HUES6 (cell line): ENCODE measurements around the gene PRKCE.

Source experiments
- H3K27ac ChIP-seq: 2 replicates; pipeline ENCODE4 v1.7.0; 2013; ENCODE audit warnings: low read depth, mild to moderate bottlenecking, low read length, inconsistent platforms
- H3K27me3 ChIP-seq: 2 replicates; pipeline ENCODE4 v1.6.1; 2013; ENCODE audit warnings: low read length; ENCODE audit not compliant: control insufficient read depth, insufficient read depth
- H3K36me3 ChIP-seq: 2 replicates; pipeline ENCODE4 v1.6.1; 2013; ENCODE audit warnings: low read length; ENCODE audit not compliant: control insufficient read depth, insufficient read depth
- H3K4me1 ChIP-seq: 2 replicates; pipeline ENCODE4 v1.6.1; 2013; ENCODE audit warnings: low read length; ENCODE audit not compliant: control insufficient read depth, insufficient read depth
- H3K4me3 ChIP-seq: 2 replicates; pipeline ENCODE4 v1.5.1; 2013; ENCODE audit warnings: low read depth, low read length
- H3K9ac ChIP-seq: one replicate; pipeline ENCODE4 v1.6.1; 2013; ENCODE audit warnings: mild to moderate bottlenecking, low read length
- H3K9me3 ChIP-seq: 2 replicates; pipeline ENCODE4 v1.6.1; 2013; ENCODE audit warnings: low read depth, low read length; ENCODE audit not compliant: control insufficient read depth, insufficient read depth

Gene PRKCE

DNA sequence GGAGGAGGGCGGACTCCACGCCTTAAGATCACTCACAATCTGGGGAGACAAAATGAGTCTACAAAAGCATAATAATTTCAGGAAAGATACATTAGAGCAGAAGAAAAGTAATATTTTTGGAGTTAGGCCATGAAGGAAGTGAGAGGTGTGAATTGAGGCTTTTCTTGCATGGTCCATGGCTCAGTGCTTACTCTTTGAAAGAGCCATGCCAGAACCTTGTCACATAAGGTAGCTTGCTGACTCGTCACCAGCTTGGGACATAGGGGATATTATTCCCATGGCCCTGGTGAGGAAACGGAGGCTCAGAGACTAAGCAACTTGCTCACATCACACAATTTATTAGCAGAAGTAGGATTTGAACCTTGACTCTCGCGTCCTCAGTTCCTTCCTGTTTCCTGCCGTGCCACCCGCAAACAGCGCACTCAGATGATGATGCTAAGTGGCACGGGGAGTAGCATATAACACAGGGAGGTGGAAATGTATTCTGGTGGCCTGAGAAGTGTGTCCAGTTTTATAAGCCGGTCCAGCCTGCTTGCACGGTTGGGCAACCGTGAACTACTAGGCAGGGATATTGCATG, 333.5 kb downstream of the PRKCE start:
- no peaks in the 10 kb centered on the region for H3K4me1 ChIP-seq
- no peaks in the 10 kb centered on the region for H3K27me3 ChIP-seq
- H3K9me3 ChIP-seq: no peaks in the 10 kb centered on the region
- H3K9ac ChIP-seq: no peak overlapping the region
- H3K4me3 ChIP-seq: no peak overlapping the region
- H3K27ac ChIP-seq: no peak overlapping the region
- no peaks in the 10 kb centered on the region for H3K36me3 ChIP-seq

DNA sequence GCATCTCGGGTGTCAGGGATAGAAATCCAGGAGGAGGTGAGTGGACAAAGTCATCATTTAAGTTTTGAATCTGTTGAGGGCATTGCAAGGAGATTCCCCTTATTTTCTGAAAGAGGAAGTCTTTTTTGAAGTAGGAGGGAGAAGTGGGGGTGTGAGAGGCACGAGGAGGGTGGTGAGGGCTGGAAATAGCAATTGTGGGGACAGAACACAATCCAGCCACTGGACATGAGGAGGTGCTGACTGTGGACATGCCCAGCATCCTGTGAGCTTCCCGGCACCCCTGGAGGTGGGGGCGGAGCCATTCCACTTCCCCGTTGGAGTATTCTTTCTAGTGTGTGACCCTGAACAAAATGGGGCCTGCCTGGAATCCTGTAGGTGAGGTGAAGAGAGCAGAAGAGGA, 335.0 kb downstream of the PRKCE start:
- no peaks in the 10 kb centered on the region for H3K36me3 ChIP-seq
- H3K27me3 ChIP-seq: no peaks in the 10 kb centered on the region
- H3K4me3 ChIP-seq: no peak overlapping the region
- no peaks in the 10 kb centered on the region for H3K9me3 ChIP-seq
- no peak overlapping the region for H3K27ac ChIP-seq
- no peaks in the 10 kb centered on the region for H3K4me1 ChIP-seq
- H3K9ac ChIP-seq: no peak overlapping the region

DNA sequence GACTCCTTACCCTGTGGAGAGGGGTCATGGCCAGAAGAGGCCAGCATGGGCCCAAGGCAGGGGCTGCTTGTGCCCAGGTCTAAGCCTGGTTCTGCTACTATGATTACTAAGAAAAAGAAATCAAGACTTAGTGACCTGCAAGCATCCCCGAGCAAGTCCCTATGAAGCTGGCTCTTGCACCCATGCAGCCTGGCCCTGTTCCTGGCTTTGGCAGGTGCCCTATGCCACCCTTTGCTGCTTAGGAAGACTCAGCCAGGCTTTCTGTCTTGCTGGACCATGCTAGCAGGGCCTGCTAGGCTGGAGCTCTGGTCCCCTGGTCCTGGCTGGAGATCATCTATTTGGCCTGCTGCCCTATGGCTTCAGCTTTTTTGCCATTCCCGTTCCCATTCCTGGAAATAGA, 336.4 kb downstream of the PRKCE start:
- Histone ChIP-seq H3K9me3 (no peaks in the 10 kb centered on the region), H3K4me3 (no peak overlapping the region), H3K4me1 (no peaks in the 10 kb centered on the region), H3K27ac (no peak overlapping the region), H3K27me3 (no peaks in the 10 kb centered on the region), H3K36me3 (no peaks in the 10 kb centered on the region), H3K9ac (no peak overlapping the region)

DNA sequence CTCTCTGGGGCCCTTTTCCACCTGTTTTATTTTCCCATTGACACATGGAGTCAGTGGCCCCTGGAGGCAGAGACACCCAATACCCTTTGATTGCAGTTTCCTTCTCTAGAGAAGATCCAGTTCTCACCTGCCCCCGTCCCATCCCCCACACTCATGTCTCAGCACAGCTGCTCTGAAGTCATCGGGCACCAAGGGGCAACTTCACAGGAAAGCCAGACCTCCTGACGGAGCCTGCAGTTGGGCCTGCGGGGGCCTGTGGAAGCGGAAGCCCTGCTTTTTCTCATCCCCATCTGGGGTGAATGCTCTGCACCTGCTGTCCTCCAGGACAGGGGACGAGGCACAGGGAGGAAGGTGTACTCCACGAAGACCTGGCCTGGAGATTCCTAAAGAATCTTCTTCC, 337.4 kb downstream of the PRKCE start:
- Histone ChIP-seq H3K27me3 (no peaks in the 10 kb centered on the region), H3K9ac (no peak overlapping the region), H3K9me3 (no peaks in the 10 kb centered on the region), H3K4me1 (no peaks in the 10 kb centered on the region; the same call in 1 of the 2 replicates), H3K4me3 (no peak overlapping the region), H3K36me3 (no peaks in the 10 kb centered on the region), H3K27ac (no peak overlapping the region)

DNA sequence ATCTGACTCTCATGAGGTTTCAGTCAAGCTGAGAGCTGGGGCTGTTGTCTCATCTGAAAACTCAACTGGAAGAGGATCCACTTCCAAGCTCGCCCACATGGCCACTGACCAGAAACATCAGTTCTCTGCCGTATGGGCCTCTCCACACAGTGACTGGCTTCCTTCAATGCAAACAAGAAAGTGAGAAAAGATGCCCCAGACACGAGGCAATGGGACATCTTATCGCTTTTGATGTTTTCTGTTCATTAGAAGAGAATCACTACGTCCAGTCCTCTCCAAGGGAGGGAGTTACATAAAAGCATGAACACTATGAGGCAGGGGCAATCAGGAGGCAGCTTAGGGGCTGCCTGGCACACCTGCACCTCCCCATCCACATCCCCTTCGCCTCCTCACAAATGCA, 338.7 kb downstream of the PRKCE start:
- Histone ChIP-seq H3K9ac (no peak overlapping the region), H3K27ac (no peak overlapping the region), H3K27me3 (no peaks in the 10 kb centered on the region), H3K36me3 (no peaks in the 10 kb centered on the region), H3K9me3 (no peaks in the 10 kb centered on the region), H3K4me3 (no peak overlapping the region), H3K4me1 (no peaks in the 10 kb centered on the region; the same call in 1 of the 2 replicates)

DNA sequence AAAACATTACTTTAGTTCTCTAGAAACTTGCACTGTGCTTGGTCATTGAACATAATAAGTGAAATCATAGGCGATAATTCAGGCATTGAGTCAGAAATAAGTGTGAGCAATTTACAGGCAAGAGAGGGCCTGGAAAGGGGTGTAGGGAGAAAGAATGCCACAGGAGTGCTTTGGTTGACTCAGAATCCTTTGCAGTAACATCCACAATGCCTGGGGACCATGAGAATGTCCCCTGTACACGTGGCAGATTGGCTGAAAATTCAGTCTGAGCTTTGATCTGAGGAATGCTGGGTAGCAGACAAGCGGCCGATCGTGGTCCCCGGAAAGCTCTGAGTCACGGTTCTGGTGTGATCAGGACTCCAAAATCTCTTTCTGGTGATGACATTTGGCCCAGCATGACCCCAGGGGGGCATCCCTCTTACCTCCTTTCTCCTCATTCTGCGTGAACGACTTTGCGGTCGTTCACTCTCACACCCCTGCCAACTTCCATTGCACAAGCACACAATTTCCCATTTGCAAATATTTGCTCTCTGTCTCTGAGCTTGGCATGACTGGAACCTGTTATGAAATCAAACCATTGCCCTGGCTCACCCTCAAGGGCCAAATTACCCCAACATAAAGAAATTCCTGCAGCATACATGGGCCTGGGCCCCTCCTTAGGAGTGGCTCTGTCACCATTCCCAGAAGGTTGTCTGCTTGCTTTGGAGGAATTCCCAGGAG, 340.7 kb downstream of the PRKCE start:
- H3K27ac ChIP-seq: no peak overlapping the region
- no peaks in the 10 kb centered on the region for H3K27me3 ChIP-seq
- no peaks in the 10 kb centered on the region for H3K36me3 ChIP-seq
- no peaks in the 10 kb centered on the region; the same call in 1 of the 2 replicates for H3K4me1 ChIP-seq
- no peaks in the 10 kb centered on the region for H3K9me3 ChIP-seq
- H3K9ac ChIP-seq: no peak overlapping the region
- H3K4me3 ChIP-seq: no peak overlapping the region

DNA sequence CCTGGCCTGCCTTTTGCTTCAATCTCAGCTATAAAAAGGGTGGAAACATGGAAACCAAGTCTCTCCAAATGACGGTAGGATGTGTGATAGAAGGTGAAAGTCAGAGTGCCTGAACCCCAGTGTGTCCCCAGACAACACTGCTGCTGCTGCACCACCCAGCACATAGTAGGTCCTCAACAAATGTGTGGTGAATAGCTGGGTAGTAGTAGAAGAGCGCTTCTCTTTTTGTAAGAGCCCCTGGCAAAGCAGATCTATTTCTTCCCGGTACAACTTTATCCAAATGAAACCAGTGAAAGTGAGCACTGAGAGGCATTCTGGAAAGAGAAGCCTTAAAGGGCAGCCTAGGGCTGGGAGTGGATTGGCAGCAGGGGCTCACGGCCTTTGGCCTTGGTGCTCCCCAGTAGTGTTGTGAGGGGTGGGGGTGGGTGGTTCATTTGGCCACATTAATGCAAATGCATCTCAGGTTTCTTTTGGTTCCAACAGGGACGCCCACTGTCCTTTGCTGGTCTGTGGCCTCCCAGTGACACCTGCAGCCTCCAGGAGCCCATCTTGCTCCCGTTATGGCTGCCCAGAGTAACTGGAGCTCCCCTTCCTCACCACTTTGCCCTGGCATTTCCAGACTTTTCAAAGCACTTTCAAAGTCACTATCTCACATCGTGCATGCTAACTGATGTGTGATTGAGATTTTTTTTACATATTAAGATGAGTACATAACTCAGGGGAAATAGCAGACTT, 341.4 kb downstream of the PRKCE start:
- Histone ChIP-seq H3K27ac (no peak overlapping the region), H3K4me1 (no peaks in the 10 kb centered on the region; the same call in 1 of the 2 replicates), H3K27me3 (no peaks in the 10 kb centered on the region), H3K36me3 (no peaks in the 10 kb centered on the region), H3K9ac (no peak overlapping the region), H3K4me3 (no peak overlapping the region), H3K9me3 (no peaks in the 10 kb centered on the region)

DNA sequence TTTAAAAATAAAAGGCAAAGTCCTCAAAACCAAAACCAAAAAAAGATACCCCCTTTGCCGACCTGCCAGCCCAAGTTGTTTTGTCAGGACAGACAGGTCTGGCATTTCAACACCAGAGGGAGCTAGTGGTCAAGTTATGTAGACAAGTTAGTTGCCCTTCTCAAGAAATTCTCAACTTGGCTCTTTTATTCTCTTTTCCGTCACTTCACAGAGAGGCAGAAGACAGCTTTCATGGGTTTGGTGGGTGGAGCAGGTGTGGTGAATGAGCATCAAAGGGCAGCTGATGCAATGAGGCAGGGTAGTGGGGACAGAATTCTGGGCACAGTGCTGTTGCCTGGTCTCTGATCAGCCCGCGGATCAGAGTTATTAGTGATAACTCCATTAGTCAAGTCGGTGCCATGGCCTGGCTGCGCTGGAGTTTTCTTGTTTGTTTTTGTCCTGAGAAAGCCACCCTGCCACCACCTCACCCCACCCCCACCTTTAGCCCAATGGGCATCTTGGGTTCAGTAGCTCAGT, 342.1 kb downstream of the PRKCE start:
- H3K36me3 ChIP-seq: no peaks in the 10 kb centered on the region
- no peaks in the 10 kb centered on the region for H3K27me3 ChIP-seq
- H3K4me3 ChIP-seq: no peak overlapping the region
- no peaks in the 10 kb centered on the region for H3K9me3 ChIP-seq
- no peak overlapping the region for H3K27ac ChIP-seq
- H3K4me1 ChIP-seq: no peaks in the 10 kb centered on the region; the same call in 1 of the 2 replicates
- no peak overlapping the region for H3K9ac ChIP-seq

DNA sequence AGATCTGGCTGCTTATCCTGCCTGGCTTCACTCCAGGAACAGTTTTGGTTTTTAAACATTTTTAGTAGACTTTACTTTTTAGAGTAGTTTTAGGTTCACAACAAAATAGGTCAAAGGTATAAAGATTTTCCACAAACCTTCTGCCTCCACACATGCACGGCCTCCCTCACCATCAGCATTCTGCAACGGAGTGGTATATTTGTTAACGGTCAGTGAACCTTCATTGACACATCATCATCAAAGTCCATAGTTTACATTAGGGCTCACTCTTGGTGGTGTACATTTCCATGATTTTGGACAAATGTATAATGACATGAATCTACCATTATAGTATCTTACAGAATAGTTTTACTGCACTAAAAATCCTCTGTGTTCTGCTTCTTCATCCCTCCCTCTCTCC, 342.6 kb downstream of the PRKCE start:
- no peaks in the 10 kb centered on the region for H3K9me3 ChIP-seq
- H3K27me3 ChIP-seq: no peaks in the 10 kb centered on the region
- H3K9ac ChIP-seq: no peak overlapping the region
- H3K4me3 ChIP-seq: no peak overlapping the region
- no peak overlapping the region for H3K27ac ChIP-seq
- H3K4me1 ChIP-seq: no peaks in the 10 kb centered on the region; the same call in 1 of the 2 replicates
- no peaks in the 10 kb centered on the region for H3K36me3 ChIP-seq

DNA sequence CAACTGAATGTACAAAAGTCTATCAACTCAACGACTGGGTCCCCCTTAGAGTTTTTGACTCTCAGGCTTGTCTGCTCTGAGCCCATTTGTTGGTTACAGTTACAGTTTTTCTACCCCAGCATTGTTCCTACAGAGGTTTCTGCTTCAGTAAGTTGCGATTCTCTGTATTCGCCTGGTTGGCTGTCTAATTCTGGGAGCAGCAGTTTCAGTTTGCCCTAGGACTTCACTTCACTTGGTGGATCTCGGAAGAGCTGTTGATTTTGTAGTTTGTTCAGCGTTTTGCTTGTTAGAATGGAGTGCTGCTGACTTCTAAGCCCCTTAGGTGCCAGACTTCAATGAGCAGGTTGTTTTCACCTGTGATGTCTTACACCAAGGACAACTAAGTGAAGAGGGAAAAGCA, 349.2 kb downstream of the PRKCE start:
- Histone ChIP-seq H3K27ac (no peak overlapping the region), H3K9me3 (no peaks in the 10 kb centered on the region), H3K36me3 (no peaks in the 10 kb centered on the region), H3K9ac (no peak overlapping the region), H3K4me1 (no peaks in the 10 kb centered on the region), H3K4me3 (no peak overlapping the region), H3K27me3 (no peaks in the 10 kb centered on the region)

DNA sequence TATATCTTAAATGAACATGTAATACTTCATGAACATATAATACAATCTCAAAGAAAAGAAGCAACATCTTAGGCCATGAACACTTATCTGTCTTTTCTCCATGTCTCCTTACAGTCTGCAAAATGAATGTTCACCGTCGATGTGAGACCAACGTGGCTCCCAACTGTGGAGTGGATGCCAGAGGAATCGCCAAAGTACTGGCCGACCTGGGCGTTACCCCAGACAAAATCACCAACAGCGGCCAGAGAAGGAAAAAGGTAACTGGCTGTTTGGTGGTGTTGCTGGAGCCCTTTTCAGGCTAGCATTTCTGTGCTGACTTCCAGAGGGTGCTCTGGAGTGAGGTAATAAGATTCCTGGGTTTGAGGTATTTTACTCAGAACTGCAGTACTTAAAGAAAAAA, 349.8 kb downstream of the PRKCE start:
- Histone ChIP-seq H3K4me3 (no peak overlapping the region), H3K9ac (no peak overlapping the region), H3K27ac (no peak overlapping the region), H3K27me3 (no peaks in the 10 kb centered on the region), H3K4me1 (no peaks in the 10 kb centered on the region), H3K9me3 (no peaks in the 10 kb centered on the region), H3K36me3 (no peaks in the 10 kb centered on the region)
